Thoracic aorta (tissue), 2 donors: ENCODE results near the gene FNDC3B. TPM values are rescaled to one million over a fixed set of nuclear protein-coding genes. Genes with fewer than 3 reads are reported as not detected.

Experiments used
- ATAC-seq: fragments of 150-250 bp; one replicate; pipeline ENCODE4 v1.8.0; 2017; ENCODE audit warnings: low read depth; ENCODE audit not compliant: insufficient number of reproducible peaks, low FRiP score
- DNase-seq: peaks from one replicate; pipeline ENCODE4 v3.0.0-alpha.2; 2020; ENCODE audit warnings: low spot score
- H3K27ac ChIP-seq, 2 donors: fragments of 200-600 bp; sonication (generic); 1 replicate in 1 of 2; 2 replicates in 1 of 2; pipeline ENCODE4 v1.5.1; 2016; ENCODE audit warnings: mild to moderate bottlenecking in 2 of 2, moderate library complexity in 2 of 2
- H3K27me3 ChIP-seq: fragments of 200-600 bp; sonication (generic); replicated peaks from 2 replicates; pipeline ENCODE4 v1.6.0; 2016; ENCODE audit warnings: mild to moderate bottlenecking; ENCODE audit not compliant: insufficient read depth
- H3K36me3 ChIP-seq: fragments of 200-600 bp; sonication (generic); one replicate; pipeline ENCODE4 v1.5.1; 2016
- H3K4me1 ChIP-seq, 2 donors: fragments of 200-600 bp; sonication (generic); 1 replicate in 1 of 2; 2 replicates in 1 of 2; pipeline versions ENCODE4 v1.5.1 to v1.6.0; 2016; ENCODE audit warnings: low read depth in 2 of 2, mild to moderate bottlenecking in 1 of 2; ENCODE audit not compliant: control insufficient read depth in 1 of 2
- H3K4me3 ChIP-seq: fragments of 200-600 bp; sonication (generic); 2 replicates; pipeline ENCODE4 v1.5.1; 2016; ENCODE audit warnings: mild to moderate bottlenecking
- H3K9me3 ChIP-seq: fragments of 200-600 bp; sonication (generic); 2 replicates; pipeline ENCODE4 v1.5.1; 2016
- CTCF ChIP-seq: fragments of 200-600 bp; sonication (generic); IDR thresholded peaks from one replicate; pipeline ENCODE4 v1.5.1; 2019; ENCODE audit warnings: antibody characterized with exemption
- total RNA-seq, 2 donors: library from RNA; depleted of rRNA; stranded (reverse); fragments of >200 nt; gene quantifications; one replicate each; pipeline versions ENCODE4 v1.1.0 to v1.2.3, GENCODE V29; 2016

Gene FNDC3B
- total RNA-seq, 2 donors from 2014 or later: 113 to 163 TPM

GRCh38 chr3:172138792-172139507 lies 99.6 kb downstream of the FNDC3B start:
- H3K27me3 ChIP-seq: no peaks in the 10 kb centered on the region
- peaks cover 61 to 86% of the 10 kb centered on the region in 2 donors for H3K4me1 ChIP-seq
- H3K4me3 ChIP-seq: no peak overlapping the region
- peak overlapping the region; percentile 41 to 58 for H3K27ac ChIP-seq
- no peak for TF ChIP-seq CTCF
- DNase-seq (no peak), ATAC-seq (no peak)
- no peaks in the 10 kb centered on the region for H3K9me3 ChIP-seq
- no peaks in the 10 kb centered on the region for H3K36me3 ChIP-seq

- TF ChIP-seq CTCF: no peak
- Histone ChIP-seq H3K9me3 (no peaks in the 10 kb centered on the region), H3K27me3 (no peaks in the 10 kb centered on the region), H3K36me3 (no peaks in the 10 kb centered on the region), H3K4me1 (peaks cover 61 to 90% of the 10 kb centered on the region in 2 donors), H3K27ac (peak overlapping the region in 1 of 2 donors; percentile 58), H3K4me3 (no peak overlapping the region)
- DNase-seq (no peak), ATAC-seq (no peak)
These were observed 100.3 kb downstream of the FNDC3B start for GRCh38 chr3:172139528-172140276.

- H3K4me3 ChIP-seq: no peak overlapping the region
- H3K4me1 ChIP-seq: peaks cover 58 to 84% of the 10 kb centered on the region in 2 donors
- peak; percentile 51 for ATAC-seq
- no peak for DNase-seq
- TF ChIP-seq CTCF: no peak
- no peaks in the 10 kb centered on the region for H3K27me3 ChIP-seq
- no peaks in the 10 kb centered on the region for H3K36me3 ChIP-seq
- H3K9me3 ChIP-seq: no peaks in the 10 kb centered on the region
- peak overlapping the region; percentile 58 to 61 for H3K27ac ChIP-seq
These were observed 101.4 kb downstream of the FNDC3B start for GRCh38 chr3:172140499-172141391.

GRCh38 chr3:172142051-172142863 lies 102.9 kb downstream of the FNDC3B start:
- H3K9me3 ChIP-seq: no peaks in the 10 kb centered on the region
- DNase-seq (no peak), ATAC-seq (no peak)
- no peaks in the 10 kb centered on the region for H3K36me3 ChIP-seq
- no peak overlapping the region for H3K4me3 ChIP-seq
- peaks cover 54 to 70% of the 10 kb centered on the region in 2 donors for H3K4me1 ChIP-seq
- H3K27me3 ChIP-seq: no peaks in the 10 kb centered on the region
- TF ChIP-seq CTCF: no peak
- peak overlapping the region in 1 of 2 donors; percentile 58 for H3K27ac ChIP-seq
